ENCODE data around the gene ZNF771. TPM values are rescaled to one million over a fixed set of nuclear protein-coding genes. Genes with fewer than 3 reads are reported as not detected.

Gene ZNF771
- total and polyA plus RNA-seq, 2 donors (not counting 3 experiments of a cell fraction or from before 2014, with no cell fraction given), result 11.7 to 16.8 TPM

- no peak for FAIRE-seq
- H3K9ac ChIP-seq (replicated peaks; ENCODE audit: extremely low read depth, insufficient read depth, low read length), result peak overlapping the region; percentile 8
Measured at GRCh38 chr16:30430428-30430970, 23.1 kb downstream of the ZNF771 start.

More at GRCh38 chr16:30430428-30430970, 23.1 kb downstream of the ZNF771 start:
- H3K9me3 ChIP-seq (replicated peaks; ENCODE audit: control insufficient read depth, insufficient read depth, low read length), result no peaks in the 10 kb centered on the region
- peaks cover 22% of the 10 kb centered on the region for H3K4me1 ChIP-seq (ENCODE audit: control insufficient read depth, extremely low read depth, insufficient read depth, low read length)
- H3K36me3 ChIP-seq (ENCODE audit: control insufficient read depth in 2 of 2, extremely low read depth in 1 of 2, insufficient read depth in 2 of 2, low read length in 2 of 2), result no peaks in the 10 kb centered on the region
- dilution Hi-C loops (cut with MboI; ENCODE audit: extremely low pct_ligation_motif_present, low sequenced_read_pairs) (no loop called here), intact Hi-C loops (cut with micrococcal nuclease) (loop anchor here (1.0 to 2.0 kb wide), 5 partner anchors 97 to 264 kb away; partner anchors contain the start of gene ZNF785)
- peak overlapping the region; percentile 88 for H3K4me2 ChIP-seq (ENCODE audit: insufficient read depth, low read length)
- H3K9me1 ChIP-seq (replicated peaks; ENCODE audit: control insufficient read depth, extremely low read depth, insufficient read depth, low read length), result no peaks in the 10 kb centered on the region
- no peaks in the 10 kb centered on the region for H4K20me1 ChIP-seq (replicated peaks; ENCODE audit: control insufficient read depth, extremely low read depth, insufficient read depth, low read length)
- DNase-seq (ENCODE audit: low read depth, low spot score), result no peak
- no TSS peak for BruUV-seq (replicated peaks)
- peaks cover 19% of the 10 kb centered on the region for H3K79me2 ChIP-seq (ENCODE audit: control insufficient read depth, insufficient read depth, low read length)
- H2AFZ ChIP-seq (ENCODE audit: low read depth, low read length), result peak overlapping the region; percentile 88
- TF ChIP-seq EZH2 (IDR thresholded peaks at IDR 0.05; ENCODE audit: borderline replicate concordance, low read depth, low read length, severe bottlenecking) (no peak), FOS (IDR thresholded peaks at IDR 0.05; ENCODE audit: borderline replicate concordance, insufficient read depth, low read length) (no peak), GATA2 (IDR thresholded peaks at IDR 0.05; ENCODE audit: insufficient read depth, insufficient read length, low read depth, low read length) (no peak)
- TF ChIP-seq, protein P1, sequence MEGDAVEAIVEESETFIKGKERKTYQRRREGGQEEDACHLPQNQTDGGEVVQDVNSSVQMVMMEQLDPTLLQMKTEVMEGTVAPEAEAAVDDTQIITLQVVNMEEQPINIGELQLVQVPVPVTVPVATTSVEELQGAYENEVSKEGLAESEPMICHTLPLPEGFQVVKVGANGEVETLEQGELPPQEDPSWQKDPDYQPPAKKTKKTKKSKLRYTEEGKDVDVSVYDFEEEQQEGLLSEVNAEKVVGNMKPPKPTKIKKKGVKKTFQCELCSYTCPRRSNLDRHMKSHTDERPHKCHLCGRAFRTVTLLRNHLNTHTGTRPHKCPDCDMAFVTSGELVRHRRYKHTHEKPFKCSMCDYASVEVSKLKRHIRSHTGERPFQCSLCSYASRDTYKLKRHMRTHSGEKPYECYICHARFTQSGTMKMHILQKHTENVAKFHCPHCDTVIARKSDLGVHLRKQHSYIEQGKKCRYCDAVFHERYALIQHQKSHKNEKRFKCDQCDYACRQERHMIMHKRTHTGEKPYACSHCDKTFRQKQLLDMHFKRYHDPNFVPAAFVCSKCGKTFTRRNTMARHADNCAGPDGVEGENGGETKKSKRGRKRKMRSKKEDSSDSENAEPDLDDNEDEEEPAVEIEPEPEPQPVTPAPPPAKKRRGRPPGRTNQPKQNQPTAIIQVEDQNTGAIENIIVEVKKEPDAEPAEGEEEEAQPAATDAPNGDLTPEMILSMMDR (IDR thresholded peaks at IDR 0.05; ENCODE audit: extremely low read depth in 1 of 2, insufficient read depth in 1 of 2, low read depth in 1 of 2, low read length in 2 of 2), result no peak
- H3K27ac ChIP-seq (ENCODE audit: insufficient read depth, low read depth, low read length), result no peak overlapping the region
- H3K27me3 ChIP-seq (ENCODE audit: control insufficient read depth in 2 of 2, insufficient read depth in 2 of 2, low read length in 2 of 2), result peaks cover 0 to 4% of the 10 kb centered on the region in 2 experiments
- peak overlapping the region in 1 of 3 experiments; percentile 73 for H3K4me3 ChIP-seq (replicated peaks in 1 of 3; ENCODE audit: insufficient read depth in 1 of 3, low read depth in 1 of 3, low read length in 3 of 3)
- CTCF ChIA-PET, result interaction anchor here (0.6 to 2.8 kb wide), 32 partner anchors 8 to 306 kb away, joined by 3 to 46 read pairs (median 7); partner anchors contain the start of genes PRR14, SEPHS2, TBC1D10B and ZNF688
- POLR2A ChIA-PET, result interaction anchor here (1.0 to 1.5 kb wide), 4 partner anchors 13 to 365 kb away, joined by 4 to 6 read pairs (median 4); partner anchors contain the start of genes ALDOA, ZNF764 and ZNF771

All from endothelial cell of umbilical vein (primary cell).